ENCODE measurements around the gene FXYD2. TPM values are rescaled to one million over a fixed set of nuclear protein-coding genes. Genes with fewer than 3 reads are reported as not detected.

Gene FXYD2
- total RNA-seq, 1 donor from 2014 or later, result 44.6 TPM

GRCh38 chr11:117871784-117872183 lies 47.2 kb upstream of the FXYD2 start:
- Mint-ChIP-seq H3K27ac (no peak overlapping the region), H3K4me3 (no peak overlapping the region), H3K27me3 (peaks cover 46% of the 10 kb centered on the region), H3K36me3 (ENCODE audit: low read depth) (no peaks in the 10 kb centered on the region), H3K9me3 (no peaks in the 10 kb centered on the region), H3K4me1 (peaks cover 21% of the 10 kb centered on the region)
- POLR2A ChIA-PET, result no interaction called here
- intact Hi-C loops (cut with micrococcal nuclease), result no loop called here
- no peak for TF ChIP-seq CTCF (IDR thresholded peaks at IDR 0.05)
- ATAC-seq (ENCODE audit: low read depth) (no peak), DNase-seq (no peak)
- CTCF ChIA-PET, result interaction anchor here (1.9 kb wide), 1 partner anchor 75 kb away, joined by 5 read pairs; no protein-coding TSS in a partner anchor

- no peaks in the 10 kb centered on the region for H3K36me3 Mint-ChIP-seq (ENCODE audit: low read depth)
- H3K9me3 Mint-ChIP-seq, result no peaks in the 10 kb centered on the region
- H3K4me1 Mint-ChIP-seq, result peaks cover 17% of the 10 kb centered on the region
- ATAC-seq (ENCODE audit: low read depth), result no peak
- H3K27ac Mint-ChIP-seq, result no peak overlapping the region
- intact Hi-C loops (cut with micrococcal nuclease), result no loop called here
- ChIA-PET CTCF (interaction anchor here (1.9 kb wide), 1 partner anchor 75 kb away, joined by 5 read pairs; no protein-coding TSS in a partner anchor), POLR2A (no interaction called here)
- no peak overlapping the region for H3K4me3 Mint-ChIP-seq
- no peak for DNase-seq
- peaks cover 42% of the 10 kb centered on the region for H3K27me3 Mint-ChIP-seq
- no peak for TF ChIP-seq CTCF (IDR thresholded peaks at IDR 0.05)
Measured at GRCh38 chr11:117871160-117871559, 46.6 kb upstream of the FXYD2 start.

GRCh38 chr11:117870103-117870952 lies 45.8 kb upstream of the FXYD2 start:
- H3K4me3 Mint-ChIP-seq, result no peak overlapping the region
- CTCF ChIA-PET, result interaction anchor here (1.9 kb wide), 1 partner anchor 76 kb away, joined by 5 read pairs; no protein-coding TSS in a partner anchor
- no peak for TF ChIP-seq CTCF (IDR thresholded peaks at IDR 0.05)
- no peaks in the 10 kb centered on the region for H3K36me3 Mint-ChIP-seq (ENCODE audit: low read depth)
- intact Hi-C loops (cut with micrococcal nuclease), result no loop called here
- POLR2A ChIA-PET, result no interaction called here
- peaks cover 41% of the 10 kb centered on the region for H3K27me3 Mint-ChIP-seq
- peaks cover 11% of the 10 kb centered on the region for H3K4me1 Mint-ChIP-seq
- DNase-seq, result no peak
- no peaks in the 10 kb centered on the region for H3K9me3 Mint-ChIP-seq
- H3K27ac Mint-ChIP-seq, result no peak overlapping the region
- ATAC-seq (ENCODE audit: low read depth), result no peak

GRCh38 chr11:117869604-117870003 lies 45.1 kb upstream of the FXYD2 start:
- Mint-ChIP-seq H3K9me3 (no peaks in the 10 kb centered on the region), H3K4me1 (peaks cover 7% of the 10 kb centered on the region), H3K36me3 (ENCODE audit: low read depth) (no peaks in the 10 kb centered on the region), H3K27ac (no peak overlapping the region), H3K4me3 (no peak overlapping the region), H3K27me3 (peaks cover 40% of the 10 kb centered on the region)
- ATAC-seq (ENCODE audit: low read depth), result no peak
- intact Hi-C loops (cut with micrococcal nuclease), result no loop called here
- ChIA-PET CTCF (no interaction called here), POLR2A (no interaction called here)
- no peak for DNase-seq
- TF ChIP-seq CTCF (IDR thresholded peaks at IDR 0.05), result no peak

- peaks cover 2% of the 10 kb centered on the region for H3K4me1 Mint-ChIP-seq
- no peaks in the 10 kb centered on the region for H3K36me3 Mint-ChIP-seq (ENCODE audit: low read depth)
- intact Hi-C loops (cut with micrococcal nuclease), result no loop called here
- TF ChIP-seq CTCF (IDR thresholded peaks at IDR 0.05), result no peak
- ChIA-PET CTCF (no interaction called here), POLR2A (no interaction called here)
- H3K27me3 Mint-ChIP-seq, result peaks cover 37% of the 10 kb centered on the region
- ATAC-seq (ENCODE audit: low read depth), result no peak
- no peaks in the 10 kb centered on the region for H3K9me3 Mint-ChIP-seq
- no peak for DNase-seq
- H3K27ac Mint-ChIP-seq, result no peak overlapping the region
- no peak overlapping the region for H3K4me3 Mint-ChIP-seq
Measured at GRCh38 chr11:117868815-117869561, 44.4 kb upstream of the FXYD2 start.
